WTC11 (cell line): ENCODE results near the gene ITGA11. TPM values are rescaled to one million over a fixed set of nuclear protein-coding genes. Genes with fewer than 3 reads are reported as not detected.

Source experiments
- ATAC-seq: fragments of 200-7000 bp; cut with Tn5 transposase; 2 replicates; pipeline ENCODE4 v1.10.0; 2021; ENCODE audit warnings: mild to moderate bottlenecking, moderate library complexity
- CTCF ChIA-PET: fragments of 300-600 bp; sonication (Branson Sonifier 250); formaldehyde crosslinking; loops from one replicate; lab custom pipeline; 2021; ENCODE audit warnings: antibody characterized with exemption; lab: Charles Lee
- POLR2A ChIA-PET: fragments of 350-600 bp; sonication (Branson Sonifier 250); formaldehyde crosslinking; loops from one replicate; lab custom pipeline; 2021; ENCODE audit warnings: antibody characterized with exemption; lab: Charles Lee
- DNase-seq: peaks from one replicate; pipeline ENCODE4 v3.0.0; 2021; ENCODE audit warnings: low spot score
- H3K27ac Mint-ChIP-seq: 2 replicates; pipeline ENCODE4 v1.8.0; 2021; ENCODE audit warnings: mixed read lengths
- H3K27me3 Mint-ChIP-seq: 2 replicates; pipeline ENCODE4 v1.8.0; 2021; ENCODE audit warnings: low read depth, mild to moderate bottlenecking, moderate library complexity, mixed read lengths
- H3K36me3 Mint-ChIP-seq: 2 replicates; pipeline ENCODE4 v1.8.0; 2021; ENCODE audit warnings: mixed read lengths
- H3K4me1 Mint-ChIP-seq: 2 replicates; pipeline ENCODE4 v1.8.0; 2022; ENCODE audit warnings: mixed read lengths
- H3K4me3 Mint-ChIP-seq: 2 replicates; pipeline ENCODE4 v1.8.0; 2021; ENCODE audit warnings: mild to moderate bottlenecking, moderate library complexity, mixed read lengths
- H3K9me3 Mint-ChIP-seq: 2 replicates; pipeline ENCODE4 v1.8.0; 2021; ENCODE audit warnings: mixed read lengths
- AFF4 ChIP-seq: sonication (generic); formaldehyde crosslinking; IDR thresholded peaks from 2 replicates; pipeline ENCODE4 v1.8.1; 2023; ENCODE audit warnings: mild to moderate bottlenecking, missing genetic modification reagents, borderline replicate concordance
- ATF2 ChIP-seq: sonication (generic); formaldehyde crosslinking; IDR thresholded peaks from 2 replicates; pipeline ENCODE4 v1.8.1; 2022; ENCODE audit warnings: low read depth, missing genetic modification reagents, borderline replicate concordance
- CREM ChIP-seq: sonication (generic); formaldehyde crosslinking; IDR thresholded peaks from 2 replicates; pipeline ENCODE4 v1.8.1; 2022; ENCODE audit warnings: mild to moderate bottlenecking, missing genetic modification reagents, moderate library complexity
- EMX1 ChIP-seq: fragments of 250-450 bp; sonication (Bioruptor Pico); IDR thresholded peaks from 2 replicates; pipeline ENCODE4 v1.8.0; 2021; ENCODE audit warnings: mild to moderate bottlenecking
- ETV6 ChIP-seq: sonication (generic); formaldehyde crosslinking; IDR thresholded peaks from 2 replicates; pipeline ENCODE4 v1.8.1; 2022; ENCODE audit warnings: mild to moderate bottlenecking, missing genetic modification reagents
- FOXP1 ChIP-seq: sonication (generic); formaldehyde crosslinking; IDR thresholded peaks from 2 replicates; pipeline ENCODE4 v1.8.0; 2022; ENCODE audit warnings: missing genetic modification reagents, mild to moderate bottlenecking, moderate library complexity, borderline replicate concordance
- GTF2I ChIP-seq: fragments of 250-450 bp; sonication (Bioruptor Pico); conservative IDR thresholded peaks from 2 replicates; pipeline ENCODE4 v1.4.0; 2021; ENCODE audit warnings: mild to moderate bottlenecking
- HMGA2 ChIP-seq: fragments of 250-450 bp; sonication (Bioruptor Pico); IDR thresholded peaks from 2 replicates; pipeline ENCODE4 v1.4.0; 2021; ENCODE audit warnings: mild to moderate bottlenecking, moderate library complexity
- MAX ChIP-seq: sonication (generic); formaldehyde crosslinking; IDR thresholded peaks from 2 replicates; pipeline ENCODE4 v1.8.0; 2022; ENCODE audit warnings: mild to moderate bottlenecking, missing genetic modification reagents
- NR1H2 ChIP-seq: sonication (generic); formaldehyde crosslinking; IDR thresholded peaks from 2 replicates; pipeline ENCODE4 v1.9.0; 2021; ENCODE audit warnings: mild to moderate bottlenecking, moderate library complexity, missing genetic modification reagents
- NR3C1 ChIP-seq: sonication (generic); formaldehyde crosslinking; conservative IDR thresholded peaks from 2 replicates; pipeline ENCODE4 v1.8.1; 2023; ENCODE audit warnings: low read depth, mild to moderate bottlenecking, missing genetic modification reagents
- PRDM15 ChIP-seq: sonication (generic); formaldehyde crosslinking; IDR thresholded peaks from 2 replicates; pipeline ENCODE4 v1.8.0; 2022; ENCODE audit warnings: missing genetic modification reagents
- PREB ChIP-seq: sonication (generic); formaldehyde crosslinking; IDR thresholded peaks from 2 replicates; pipeline ENCODE4 v1.8.1; 2022; ENCODE audit warnings: mild to moderate bottlenecking, missing genetic modification reagents, moderate library complexity, borderline replicate concordance
- PRRX2 ChIP-seq: fragments of 250-450 bp; sonication (Bioruptor Pico); IDR thresholded peaks from 2 replicates; pipeline ENCODE4 v1.8.0; 2021; ENCODE audit warnings: mild to moderate bottlenecking
- RORB ChIP-seq: fragments of 250-450 bp; sonication (Bioruptor Pico); IDR thresholded peaks from 2 replicates; pipeline ENCODE4 v1.9.0; 2021; ENCODE audit warnings: mild to moderate bottlenecking
- SMAD3 ChIP-seq: sonication (generic); formaldehyde crosslinking; IDR thresholded peaks from 2 replicates; pipeline ENCODE4 v1.8.0; 2022; ENCODE audit warnings: missing genetic modification reagents, mild to moderate bottlenecking, borderline replicate concordance
- SP1 ChIP-seq: sonication (generic); formaldehyde crosslinking; conservative IDR thresholded peaks from 2 replicates; pipeline ENCODE4 v1.8.1; 2022; ENCODE audit warnings: missing genetic modification reagents
- TCF7 ChIP-seq: sonication (generic); formaldehyde crosslinking; IDR thresholded peaks from 2 replicates; pipeline ENCODE4 v1.8.0; 2022; ENCODE audit warnings: mild to moderate bottlenecking, low read depth, missing genetic modification reagents, moderate library complexity
- ZBTB21 ChIP-seq: sonication (generic); formaldehyde crosslinking; IDR thresholded peaks from 2 replicates; pipeline ENCODE4 v1.8.1; 2023; ENCODE audit warnings: mild to moderate bottlenecking, missing genetic modification reagents, borderline replicate concordance
- ZBTB43 ChIP-seq: sonication (generic); formaldehyde crosslinking; IDR thresholded peaks from 2 replicates; pipeline ENCODE4 v1.8.1; 2023; ENCODE audit warnings: mild to moderate bottlenecking, missing genetic modification reagents
- ZNF121 ChIP-seq: sonication (generic); formaldehyde crosslinking; IDR thresholded peaks from 2 replicates; pipeline ENCODE4 v1.8.0; 2023; ENCODE audit warnings: missing genetic modification reagents
- ZNF219 ChIP-seq: sonication (generic); formaldehyde crosslinking; IDR thresholded peaks from 2 replicates; pipeline ENCODE4 v1.8.0; 2023; ENCODE audit warnings: missing genetic modification reagents, mild to moderate bottlenecking, borderline replicate concordance
- total RNA-seq: library from RNA; stranded (reverse); gene quantifications from 3 replicates; pipeline ENCODE4 v1.2.3, GENCODE V29; 2021

The ITGA11 gene
- total RNA-seq, 1 experiment from 2014 or later, result 0.15 TPM

GRCh38 chr15:68328443-68328842 is 103.5 kb downstream of the ITGA11 start (continued):
- no peak for TF ChIP-seq FOXP1 (CRISPR knock-in tag)
- TF ChIP-seq GTF2I, result no peak

GRCh38 chr15:68326711-68327354 is 105.1 kb downstream of the ITGA11 start:
- H3K9me3 Mint-ChIP-seq, result no peaks in the 10 kb centered on the region
- ATAC-seq, result peak; percentile 35
- H3K27me3 Mint-ChIP-seq, result peaks cover 8% of the 10 kb centered on the region
- TF ChIP-seq SMAD3 (CRISPR knock-in tag), result no peak
- no peak for TF ChIP-seq PREB (CRISPR knock-in tag)
- TF ChIP-seq SP1, result no peak
- no peak for TF ChIP-seq MAX (CRISPR knock-in tag)
- peaks cover 46% of the 10 kb centered on the region for H3K4me1 Mint-ChIP-seq
- no peaks in the 10 kb centered on the region for H3K36me3 Mint-ChIP-seq
- no peak for DNase-seq
- ChIA-PET POLR2A (no interaction called here), CTCF (interaction anchor here (1.2 to 1.5 kb wide), 3 partner anchors 12 to 227 kb away, joined by 3 to 6 read pairs (median 3); no protein-coding TSS in a partner anchor)
- no peak overlapping the region for H3K27ac Mint-ChIP-seq
- no peak overlapping the region for H3K4me3 Mint-ChIP-seq

- Mint-ChIP-seq H3K36me3 (no peaks in the 10 kb centered on the region), H3K4me3 (no peak overlapping the region), H3K27me3 (peaks cover 8% of the 10 kb centered on the region), H3K27ac (no peak overlapping the region), H3K4me1 (peaks cover 37% of the 10 kb centered on the region), H3K9me3 (no peaks in the 10 kb centered on the region)
- no peak for DNase-seq
- no peak for ATAC-seq
- no peak for TF ChIP-seq ZBTB43
- no peak for TF ChIP-seq ZNF219 (CRISPR knock-in tag)
- no peak for TF ChIP-seq ETV6 (CRISPR knock-in tag)
- no peak for TF ChIP-seq EMX1 (CRISPR knock-in tag)
- TF ChIP-seq HMGA2 (CRISPR knock-in tag), result no peak
- TF ChIP-seq ZBTB21, result no peak
- TF ChIP-seq RORB (CRISPR knock-in tag), result no peak
- TF ChIP-seq SMAD3 (CRISPR knock-in tag), result no peak
- TF ChIP-seq ZNF121 (CRISPR knock-in tag), result no peak
- TF ChIP-seq CREM (CRISPR knock-in tag), result no peak
- no peak for TF ChIP-seq PRRX2 (CRISPR knock-in tag)
- TF ChIP-seq NR3C1 (CRISPR knock-in tag), result no peak
- TF ChIP-seq ATF2, result no peak
- no peak for TF ChIP-seq NR1H2 (CRISPR knock-in tag)
- TF ChIP-seq TCF7 (CRISPR knock-in tag), result no peak
- no peak for TF ChIP-seq AFF4
- TF ChIP-seq PRDM15 (CRISPR knock-in tag), result no peak
- POLR2A ChIA-PET, result no interaction called here
- CTCF ChIA-PET, result interaction anchor here (0.6 to 1.5 kb wide), 4 partner anchors 10 to 229 kb away, joined by 3 to 6 read pairs (median 3); no protein-coding TSS in a partner anchor
These were observed 106.2 kb downstream of the ITGA11 start for GRCh38 chr15:68325726-68326125.
